Measurements from ENCODE around the gene DYRK3. TPM values are rescaled to one million over a fixed set of nuclear protein-coding genes. Genes with fewer than 3 reads are reported as not detected.

The DYRK3 gene
- total RNA-seq, 1 experiment from 2014 or later, result 45.4 TPM

GRCh38 chr1:206655471-206655882 lies 20.1 kb downstream of the DYRK3 start:
- TF ChIP-seq CTCF (IDR thresholded peaks at IDR 0.05; ENCODE audit: unreplicated experiment), result no peak
- H3K36me3 Mint-ChIP-seq (ENCODE audit: insufficient read depth, unreplicated experiment), result peaks cover 26% of the 10 kb centered on the region
- ChIA-PET CTCF (interaction anchor here (0.6 to 36.8 kb wide), 10 partner anchors 5 to 256 kb away, joined by 3 to 1191 read pairs (median 5); partner anchors contain the start of genes DYRK3 and EIF2D), POLR2A (interaction anchor here (0.6 to 3.8 kb wide), 6 partner anchors 8 to 747 kb away, joined by 3 to 23 read pairs (median 6); partner anchors contain the start of genes DYRK3 and EIF2D)
- no peak overlapping the region for H3K27ac Mint-ChIP-seq (ENCODE audit: low read depth, unreplicated experiment)
- intact Hi-C loops (cut with micrococcal nuclease), result no loop called here
- H3K4me3 Mint-ChIP-seq (ENCODE audit: unreplicated experiment), result no peak overlapping the region
- BruUV-seq (replicated peaks), result no TSS peak
- DNase-seq (ENCODE audit: unreplicated experiment), result no peak
- H3K9me3 Mint-ChIP-seq (ENCODE audit: unreplicated experiment), result no peaks in the 10 kb centered on the region
- H3K27me3 Mint-ChIP-seq (ENCODE audit: insufficient read depth, unreplicated experiment), result no peaks in the 10 kb centered on the region
- peaks cover 9% of the 10 kb centered on the region for H3K4me1 Mint-ChIP-seq (ENCODE audit: insufficient read depth, unreplicated experiment)

GRCh38 chr1:206656936-206657335 lies 21.6 kb downstream of the DYRK3 start:
- no peak for DNase-seq (ENCODE audit: unreplicated experiment)
- Mint-ChIP-seq H3K27me3 (ENCODE audit: insufficient read depth, unreplicated experiment) (no peaks in the 10 kb centered on the region), H3K27ac (ENCODE audit: low read depth, unreplicated experiment) (no peak overlapping the region), H3K9me3 (ENCODE audit: unreplicated experiment) (no peaks in the 10 kb centered on the region), H3K4me3 (ENCODE audit: unreplicated experiment) (no peak overlapping the region), H3K36me3 (ENCODE audit: insufficient read depth, unreplicated experiment) (peaks cover 18% of the 10 kb centered on the region), H3K4me1 (ENCODE audit: insufficient read depth, unreplicated experiment) (peaks cover 7% of the 10 kb centered on the region)
- POLR2A ChIA-PET, result interaction anchor here (0.6 to 3.8 kb wide), 7 partner anchors 10 to 45 kb away, joined by 3 to 11 read pairs (median 4); partner anchors contain the start of genes DYRK3 and EIF2D
- TF ChIP-seq CTCF (IDR thresholded peaks at IDR 0.05; ENCODE audit: unreplicated experiment), result no peak
- CTCF ChIA-PET, result interaction anchor here (0.6 to 36.8 kb wide), 5 partner anchors 4 to 273 kb away, joined by 3 to 1191 read pairs (median 356); partner anchors contain the start of genes DYRK3 and EIF2D
- BruUV-seq (replicated peaks), result no TSS peak
- intact Hi-C loops (cut with micrococcal nuclease), result no loop called here

GRCh38 chr1:206657751-206658150 lies 22.4 kb downstream of the DYRK3 start:
- peaks cover 3% of the 10 kb centered on the region for H3K4me1 Mint-ChIP-seq (ENCODE audit: insufficient read depth, unreplicated experiment)
- BruUV-seq (replicated peaks), result TSS peak; percentile 9
- DNase-seq (ENCODE audit: unreplicated experiment), result no peak
- ChIA-PET POLR2A (interaction anchor here (0.6 to 3.8 kb wide), 7 partner anchors 11 to 77 kb away, joined by 3 to 11 read pairs (median 4); partner anchors contain the start of genes DYRK3 and EIF2D), CTCF (interaction anchor here (0.5 to 36.8 kb wide), 6 partner anchors 3 to 333 kb away, joined by 3 to 1191 read pairs (median 182); partner anchors contain the start of genes DYRK3 and EIF2D)
- no peak overlapping the region for H3K4me3 Mint-ChIP-seq (ENCODE audit: unreplicated experiment)
- TF ChIP-seq CTCF (IDR thresholded peaks at IDR 0.05; ENCODE audit: unreplicated experiment), result no peak
- H3K27ac Mint-ChIP-seq (ENCODE audit: low read depth, unreplicated experiment), result no peak overlapping the region
- intact Hi-C loops (cut with micrococcal nuclease), result no loop called here
- peaks cover 7% of the 10 kb centered on the region for H3K27me3 Mint-ChIP-seq (ENCODE audit: insufficient read depth, unreplicated experiment)
- H3K9me3 Mint-ChIP-seq (ENCODE audit: unreplicated experiment), result no peaks in the 10 kb centered on the region
- peaks cover 10% of the 10 kb centered on the region for H3K36me3 Mint-ChIP-seq (ENCODE audit: insufficient read depth, unreplicated experiment)

- Mint-ChIP-seq H3K27ac (ENCODE audit: low read depth, unreplicated experiment) (no peak overlapping the region), H3K9me3 (ENCODE audit: unreplicated experiment) (no peaks in the 10 kb centered on the region), H3K4me1 (ENCODE audit: insufficient read depth, unreplicated experiment) (peaks cover 6% of the 10 kb centered on the region), H3K27me3 (ENCODE audit: insufficient read depth, unreplicated experiment) (peaks cover 13% of the 10 kb centered on the region), H3K36me3 (ENCODE audit: insufficient read depth, unreplicated experiment) (peaks cover 3% of the 10 kb centered on the region), H3K4me3 (ENCODE audit: unreplicated experiment) (no peak overlapping the region)
- intact Hi-C loops (cut with micrococcal nuclease), result no loop called here
- POLR2A ChIA-PET, result interaction anchor here (0.7 to 13.3 kb wide), 5 partner anchors 11 to 76 kb away, joined by 3 to 193 read pairs (median 6); partner anchors contain the start of gene DYRK3
- BruUV-seq (replicated peaks), result no TSS peak
- CTCF ChIA-PET, result interaction anchor here (0.6 to 36.8 kb wide), 9 partner anchors 2 to 543 kb away, joined by 3 to 1191 read pairs (median 8); partner anchors contain the start of genes DYRK3 and EIF2D
- DNase-seq (ENCODE audit: unreplicated experiment), result no peak
- peak; percentile 89 for TF ChIP-seq CTCF (IDR thresholded peaks at IDR 0.05; ENCODE audit: unreplicated experiment)
Observed at GRCh38 chr1:206658264-206658980, 23.1 kb downstream of the DYRK3 start.

Measured in MCF 10A (cell line).